ENCODE data around the gene GDF9. TPM values are rescaled to one million over a fixed set of nuclear protein-coding genes. Genes with fewer than 3 reads are reported as not detected.

Gene GDF9
- total RNA-seq, 2 experiments from 2014 or later = 0.87 to 0.89 TPM

GRCh38 chr5:132821350-132821749 lies 44.9 kb downstream of the GDF9 start:
- peaks cover 12% of the 10 kb centered on the region for H3K4me1 Mint-ChIP-seq
- ChIA-PET POLR2A (no interaction called here), CTCF (interaction anchor here (0.9 to 4.7 kb wide), 13 partner anchors 7 to 436 kb away, joined by 3 to 45 read pairs (median 9); partner anchors contain the start of genes KIF3A and SHROOM1)
- DNase-seq = no peak
- no peaks in the 10 kb centered on the region for H3K36me3 Mint-ChIP-seq (ENCODE audit: low read depth)
- H3K27ac Mint-ChIP-seq = no peak overlapping the region
- H3K9me3 Mint-ChIP-seq = no peaks in the 10 kb centered on the region
- no peak overlapping the region for H3K4me3 Mint-ChIP-seq
- H3K27me3 Mint-ChIP-seq = peaks cover 49% of the 10 kb centered on the region

GRCh38 chr5:132820162-132820754 lies 46.0 kb downstream of the GDF9 start:
- H3K36me3 Mint-ChIP-seq (ENCODE audit: low read depth) = no peaks in the 10 kb centered on the region
- H3K4me3 Mint-ChIP-seq = no peak overlapping the region
- no peak overlapping the region for H3K27ac Mint-ChIP-seq
- ChIA-PET CTCF (interaction anchor here (0.6 to 4.7 kb wide), 35 partner anchors 9 to 580 kb away, joined by 3 to 45 read pairs (median 4); partner anchors contain the start of genes KIF3A, SHROOM1 and SLC22A5), POLR2A (no interaction called here)
- DNase-seq = peak; percentile 92
- no peaks in the 10 kb centered on the region for H3K9me3 Mint-ChIP-seq
- peaks cover 49% of the 10 kb centered on the region for H3K27me3 Mint-ChIP-seq
- H3K4me1 Mint-ChIP-seq = peaks cover 12% of the 10 kb centered on the region

- H3K27me3 Mint-ChIP-seq = peaks cover 47% of the 10 kb centered on the region
- ChIA-PET CTCF (interaction anchor here (0.7 to 4.7 kb wide), 27 partner anchors 10 to 579 kb away, joined by 3 to 45 read pairs (median 4); partner anchors contain the start of genes KIF3A, SHROOM1 and SLC22A5), POLR2A (no interaction called here)
- no peak overlapping the region for H3K27ac Mint-ChIP-seq
- no peak for DNase-seq
- no peaks in the 10 kb centered on the region for H3K36me3 Mint-ChIP-seq (ENCODE audit: low read depth)
- peak overlapping the region; percentile 45 for H3K4me3 Mint-ChIP-seq
- H3K4me1 Mint-ChIP-seq = peaks cover 12% of the 10 kb centered on the region
- no peaks in the 10 kb centered on the region for H3K9me3 Mint-ChIP-seq
These were observed 46.8 kb downstream of the GDF9 start for GRCh38 chr5:132819468-132819867.

- CTCF ChIA-PET = interaction anchor here (1.0 to 4.7 kb wide), 7 partner anchors 8 to 321 kb away, joined by 3 to 45 read pairs (median 4); partner anchors contain the start of gene SHROOM1
These were observed 49.3 kb downstream of the GDF9 start for GRCh38 chr5:132817011-132817410.

GRCh38 chr5:132816554-132816953 lies 49.7 kb downstream of the GDF9 start:
- ChIA-PET CTCF (interaction anchor here (1.0 to 1.7 kb wide), 4 partner anchors 13 to 320 kb away, joined by 3 to 4 read pairs (median 3); partner anchors contain the start of gene SHROOM1), POLR2A (no interaction called here)
- H3K9me3 Mint-ChIP-seq = no peaks in the 10 kb centered on the region
- H3K4me1 Mint-ChIP-seq = peaks cover 19% of the 10 kb centered on the region
- no peak for DNase-seq
- no peak overlapping the region for H3K4me3 Mint-ChIP-seq
- H3K27me3 Mint-ChIP-seq = peaks cover 47% of the 10 kb centered on the region
- H3K27ac Mint-ChIP-seq = no peak overlapping the region
- H3K36me3 Mint-ChIP-seq (ENCODE audit: low read depth) = no peaks in the 10 kb centered on the region

More at GRCh38 chr5:132817011-132817410, 49.3 kb downstream of the GDF9 start:
- POLR2A ChIA-PET = no interaction called here
- H3K27ac Mint-ChIP-seq = no peak overlapping the region
- H3K9me3 Mint-ChIP-seq = no peaks in the 10 kb centered on the region
- H3K4me3 Mint-ChIP-seq = no peak overlapping the region
- peaks cover 47% of the 10 kb centered on the region for H3K27me3 Mint-ChIP-seq
- no peak for DNase-seq
- H3K36me3 Mint-ChIP-seq (ENCODE audit: low read depth) = no peaks in the 10 kb centered on the region
- peaks cover 19% of the 10 kb centered on the region for H3K4me1 Mint-ChIP-seq

- ChIA-PET CTCF (interaction anchor here (1.0 to 1.7 kb wide), 3 partner anchors 14 to 315 kb away, joined by 3 to 4 read pairs (median 3); partner anchors contain the start of gene SHROOM1), POLR2A (no interaction called here)
- peaks cover 19% of the 10 kb centered on the region for H3K4me1 Mint-ChIP-seq
- H3K27ac Mint-ChIP-seq = no peak overlapping the region
- no peaks in the 10 kb centered on the region for H3K36me3 Mint-ChIP-seq (ENCODE audit: low read depth)
- H3K9me3 Mint-ChIP-seq = no peaks in the 10 kb centered on the region
- no peak overlapping the region for H3K4me3 Mint-ChIP-seq
- no peak for DNase-seq
- H3K27me3 Mint-ChIP-seq = peaks cover 49% of the 10 kb centered on the region
These were observed 50.2 kb downstream of the GDF9 start for GRCh38 chr5:132816083-132816482.

GRCh38 chr5:132815454-132815853 lies 50.8 kb downstream of the GDF9 start:
- CTCF ChIA-PET = interaction anchor here (0.6 to 2.1 kb wide), 6 partner anchors 7 to 289 kb away, joined by 3 to 7 read pairs (median 3); no protein-coding TSS in a partner anchor
- H3K36me3 Mint-ChIP-seq (ENCODE audit: low read depth) = no peaks in the 10 kb centered on the region
- H3K4me1 Mint-ChIP-seq = peaks cover 19% of the 10 kb centered on the region
- H3K27ac Mint-ChIP-seq = no peak overlapping the region
- H3K27me3 Mint-ChIP-seq = peaks cover 54% of the 10 kb centered on the region
- H3K4me3 Mint-ChIP-seq = peak overlapping the region; percentile 48
- no peaks in the 10 kb centered on the region for H3K9me3 Mint-ChIP-seq
- DNase-seq = no peak
- POLR2A ChIA-PET = no interaction called here

GRCh38 chr5:132814503-132815294 lies 51.6 kb downstream of the GDF9 start:
- Mint-ChIP-seq H3K27me3 (peaks cover 54% of the 10 kb centered on the region), H3K27ac (no peak overlapping the region), H3K4me1 (peaks cover 11% of the 10 kb centered on the region), H3K36me3 (ENCODE audit: low read depth) (no peaks in the 10 kb centered on the region), H3K9me3 (no peaks in the 10 kb centered on the region), H3K4me3 (peak overlapping the region; percentile 48)
- ChIA-PET POLR2A (no interaction called here), CTCF (interaction anchor here (0.6 to 2.1 kb wide), 11 partner anchors 7 to 431 kb away, joined by 3 to 7 read pairs (median 3); partner anchors contain the start of gene SHROOM1)
- DNase-seq = no peak

GRCh38 chr5:132813599-132814502 lies 52.4 kb downstream of the GDF9 start:
- ChIA-PET POLR2A (no interaction called here), CTCF (interaction anchor here (0.6 to 2.1 kb wide), 9 partner anchors 8 to 430 kb away, joined by 3 to 7 read pairs (median 3); partner anchors contain the start of gene SHROOM1)
- H3K9me3 Mint-ChIP-seq = no peaks in the 10 kb centered on the region
- no peak overlapping the region for H3K4me3 Mint-ChIP-seq
- no peaks in the 10 kb centered on the region for H3K36me3 Mint-ChIP-seq (ENCODE audit: low read depth)
- H3K4me1 Mint-ChIP-seq = peaks cover 7% of the 10 kb centered on the region
- H3K27ac Mint-ChIP-seq = no peak overlapping the region
- peak; percentile 24 for DNase-seq
- peaks cover 51% of the 10 kb centered on the region for H3K27me3 Mint-ChIP-seq

GRCh38 chr5:132812781-132813598 lies 53.3 kb downstream of the GDF9 start, which contains the start of gene SOWAHA:
Gene SOWAHA (plus strand): TSS chr5:132813302. CDS start chr5:132813622, 320 bp downstream.
- Mint-ChIP-seq H3K9me3 (no peaks in the 10 kb centered on the region), H3K27ac (no peak within 1 kb of the TSS), H3K4me3 (peak within 1 kb of the TSS; percentile 65), H3K36me3 (ENCODE audit: low read depth) (no peaks in the 10 kb centered on the region), H3K4me1 (peaks cover 7% of the 10 kb centered on the region), H3K27me3 (peaks cover 51% of the 10 kb centered on the region)
- no peak for DNase-seq
- CTCF ChIA-PET = interaction anchor here (0.8 to 2.1 kb wide), 6 partner anchors 9 to 194 kb away, joined by 3 to 7 read pairs (median 4); partner anchors contain the start of gene SHROOM1
- POLR2A ChIA-PET = no interaction called here

GRCh38 chr5:132812123-132812765 lies 54.0 kb downstream of the GDF9 start:
- CTCF ChIA-PET = interaction anchor here (1.1 to 5.7 kb wide), 3 partner anchors 7 to 19 kb away, joined by 3 to 29 read pairs (median 5); no protein-coding TSS in a partner anchor
- Mint-ChIP-seq H3K27ac (no peak overlapping the region), H3K27me3 (peaks cover 54% of the 10 kb centered on the region), H3K4me3 (peak overlapping the region; percentile 65), H3K4me1 (peaks cover 7% of the 10 kb centered on the region), H3K36me3 (ENCODE audit: low read depth) (no peaks in the 10 kb centered on the region), H3K9me3 (no peaks in the 10 kb centered on the region)
- DNase-seq = no peak
- POLR2A ChIA-PET = no interaction called here
